Activated CD4-positive, alpha-beta T cell treated with anti-CD3 and anti-CD28 coated beads for 36 hours (primary cell): ENCODE results near the gene ITPK1. TPM values are rescaled to one million over a fixed set of nuclear protein-coding genes. Genes with fewer than 3 reads are reported as not detected.
A peak's percentile ranks its signal among the peaks of the same experiment; 100 is the strongest.

Experiments used
- ATAC-seq: fragments of 200-7000 bp; cut with Tn5 transposase; one replicate; pipeline ENCODE4 v1.10.0; 2021; ENCODE audit warnings: mild to moderate bottlenecking, moderate library complexity
- CTCF ChIA-PET: fragments of 350-600 bp; sonication (Branson Sonifier 250); formaldehyde crosslinking; loops from one replicate; lab custom pipeline; 2021; ENCODE audit warnings: antibody characterized with exemption; lab: Charles Lee
- POLR2A ChIA-PET: fragments of 350-600 bp; sonication (Branson Sonifier 250); formaldehyde crosslinking; loops from one replicate; lab custom pipeline; 2021; ENCODE audit warnings: antibody characterized with exemption, inconsistent platforms; lab: Charles Lee
- DNase-seq: peaks from one replicate; pipeline ENCODE4 v3.0.0-alpha.2; 2020
- H3K27ac Mint-ChIP-seq: one replicate; pipeline ENCODE4 v1.8.0; 2021; ENCODE audit warnings: mixed read lengths
- H3K27me3 Mint-ChIP-seq: one replicate; pipeline ENCODE4 v1.8.0; 2021; ENCODE audit warnings: mixed read lengths
- H3K36me3 Mint-ChIP-seq: one replicate; pipeline ENCODE4 v1.8.0; 2021; ENCODE audit warnings: low read depth, mixed read lengths
- H3K4me1 Mint-ChIP-seq: one replicate; pipeline ENCODE4 v1.8.0; 2021; ENCODE audit warnings: mixed read lengths
- H3K4me3 Mint-ChIP-seq: one replicate; pipeline ENCODE4 v1.8.0; 2021; ENCODE audit warnings: mild to moderate bottlenecking, moderate library complexity, mixed read lengths
- H3K9me3 Mint-ChIP-seq: one replicate; pipeline ENCODE4 v1.8.0; 2021; ENCODE audit warnings: low read depth, mixed read lengths
- intact Hi-C, 2 experiments: fragments of 100-400 bp; cut with DNase I in 1 of 2; cut with micrococcal nuclease in 1 of 2; formaldehyde crosslinking; loops; one replicate each; pipeline versions ENCODE4 v1.14.2 to v1.15.1; 2022 to 2024; cut with DNase I, micrococcal nuclease
- total RNA-seq, 2 experiments: library from RNA; stranded (reverse); gene quantifications; one replicate each; pipeline ENCODE4 v1.2.3, GENCODE V29; 2021

The ITPK1 gene
- total RNA-seq, 2 experiments from 2014 or later: 31.0 to 35.5 TPM

DNA sequence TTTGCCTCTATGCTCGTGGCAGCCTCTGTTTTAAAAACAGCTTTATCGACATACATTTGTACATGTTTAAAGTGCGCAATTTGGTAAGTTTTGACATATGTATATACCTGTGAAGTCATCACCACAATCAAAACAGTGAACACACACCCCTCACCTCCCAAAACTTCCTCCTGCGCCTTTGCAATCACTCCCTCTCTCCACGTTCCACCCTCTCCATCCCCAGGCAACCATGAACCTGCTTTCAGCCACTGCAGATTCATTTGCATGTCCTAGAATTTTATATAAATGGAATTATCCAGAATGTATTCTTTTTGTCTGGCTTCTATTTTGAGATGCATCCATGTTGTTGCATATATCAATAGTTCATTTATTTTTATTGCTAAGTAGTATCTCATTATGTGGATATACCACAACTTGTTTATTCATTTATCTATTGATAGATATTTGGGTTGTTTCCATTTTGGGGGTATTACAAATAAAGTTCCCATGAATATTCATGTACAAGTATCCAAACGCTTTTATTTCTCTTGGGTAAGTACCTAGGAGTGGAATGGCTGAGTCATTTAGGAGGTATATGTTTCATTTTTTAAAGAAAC is 208.3 kb downstream of the ITPK1 start:
- no peak overlapping the region for H3K4me3 Mint-ChIP-seq
- H3K27me3 Mint-ChIP-seq: peaks cover 11% of the 10 kb centered on the region
- H3K4me1 Mint-ChIP-seq: peaks cover 14% of the 10 kb centered on the region
- no peaks in the 10 kb centered on the region for H3K9me3 Mint-ChIP-seq
- DNase-seq (no peak), ATAC-seq (no peak)
- ChIA-PET CTCF (no interaction called here), POLR2A (no interaction called here)
- H3K27ac Mint-ChIP-seq: no peak overlapping the region
- intact Hi-C loops: no loop called here
- no peaks in the 10 kb centered on the region for H3K36me3 Mint-ChIP-seq

DNA sequence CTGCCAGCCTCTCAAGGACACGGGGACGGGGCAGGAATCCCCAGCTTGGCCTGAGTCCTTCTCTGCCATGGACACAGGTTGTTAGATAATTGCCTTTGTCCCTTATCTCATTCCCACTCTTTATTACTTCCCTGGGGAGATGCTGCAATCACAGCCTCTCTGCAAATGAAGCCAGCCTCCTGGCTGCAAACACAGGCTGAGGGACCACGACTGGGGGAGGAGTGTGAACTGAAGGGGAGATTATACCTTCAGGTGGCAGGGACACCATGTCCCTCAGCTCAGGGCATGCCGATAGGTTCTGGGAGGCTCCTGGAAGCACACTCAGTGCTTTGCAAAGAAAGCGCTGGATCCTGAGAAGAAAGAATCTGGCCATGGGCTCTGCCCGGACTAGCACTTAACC is 208.9 kb downstream of the ITPK1 start:
- POLR2A ChIA-PET: no interaction called here
- DNase-seq: no peak
- Mint-ChIP-seq H3K9me3 (no peaks in the 10 kb centered on the region), H3K36me3 (no peaks in the 10 kb centered on the region), H3K4me3 (no peak overlapping the region), H3K27me3 (peaks cover 15% of the 10 kb centered on the region), H3K4me1 (peaks cover 15% of the 10 kb centered on the region), H3K27ac (no peak overlapping the region)
- intact Hi-C loops: no loop called here
- no peak for ATAC-seq
- CTCF ChIA-PET: no interaction called here

DNA sequence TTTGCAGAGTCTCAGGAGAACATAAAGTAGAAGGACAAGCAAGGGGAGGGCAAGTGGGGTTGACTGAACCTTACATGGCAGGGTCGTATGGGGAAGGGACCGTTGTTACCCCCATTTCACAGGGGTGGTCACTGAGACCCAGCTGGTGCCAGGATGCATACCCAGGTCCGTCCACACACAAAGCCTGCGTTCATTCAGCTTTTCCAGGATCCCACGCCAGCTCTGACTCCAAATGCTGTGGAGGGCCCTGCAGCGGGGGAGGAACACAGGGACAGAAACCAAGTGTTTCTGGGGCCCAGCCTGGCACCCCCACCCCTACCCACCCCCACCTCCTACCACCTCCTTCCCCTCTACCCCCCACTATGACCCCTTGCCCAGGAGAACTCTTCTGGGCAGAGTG is 209.3 kb downstream of the ITPK1 start:
- ATAC-seq (no peak), DNase-seq (no peak)
- CTCF ChIA-PET: no interaction called here
- H3K36me3 Mint-ChIP-seq: no peaks in the 10 kb centered on the region
- H3K4me3 Mint-ChIP-seq: no peak overlapping the region
- POLR2A ChIA-PET: no interaction called here
- intact Hi-C loops: no loop called here
- no peak overlapping the region for H3K27ac Mint-ChIP-seq
- peaks cover 15% of the 10 kb centered on the region for H3K4me1 Mint-ChIP-seq
- no peaks in the 10 kb centered on the region for H3K9me3 Mint-ChIP-seq
- H3K27me3 Mint-ChIP-seq: peaks cover 15% of the 10 kb centered on the region

DNA sequence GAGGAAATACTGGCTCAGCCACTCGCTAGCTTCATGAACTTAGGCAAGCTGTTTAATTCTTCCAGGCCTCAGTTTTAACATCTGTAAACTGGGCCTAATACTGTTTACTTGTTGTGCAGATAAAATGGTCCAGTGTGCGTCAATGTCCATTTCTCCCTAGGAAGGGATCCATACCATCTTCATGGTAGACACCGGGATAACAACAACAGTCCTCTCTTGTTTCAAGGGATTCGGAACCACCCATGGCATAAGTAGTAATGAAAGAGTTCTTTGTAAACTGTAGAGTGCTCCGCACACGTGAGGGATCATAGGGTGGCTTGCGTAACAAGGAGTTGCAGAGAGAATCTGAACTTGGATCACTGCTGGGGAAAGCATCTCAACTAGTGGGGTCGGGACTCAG is 210.1 kb downstream of the ITPK1 start:
- intact Hi-C loops: no loop called here
- Mint-ChIP-seq H3K27me3 (peaks cover 15% of the 10 kb centered on the region), H3K4me3 (no peak overlapping the region), H3K9me3 (no peaks in the 10 kb centered on the region), H3K27ac (no peak overlapping the region), H3K36me3 (no peaks in the 10 kb centered on the region), H3K4me1 (peaks cover 15% of the 10 kb centered on the region)
- POLR2A ChIA-PET: no interaction called here
- ATAC-seq: no peak
- no peak for DNase-seq
- CTCF ChIA-PET: no interaction called here

DNA sequence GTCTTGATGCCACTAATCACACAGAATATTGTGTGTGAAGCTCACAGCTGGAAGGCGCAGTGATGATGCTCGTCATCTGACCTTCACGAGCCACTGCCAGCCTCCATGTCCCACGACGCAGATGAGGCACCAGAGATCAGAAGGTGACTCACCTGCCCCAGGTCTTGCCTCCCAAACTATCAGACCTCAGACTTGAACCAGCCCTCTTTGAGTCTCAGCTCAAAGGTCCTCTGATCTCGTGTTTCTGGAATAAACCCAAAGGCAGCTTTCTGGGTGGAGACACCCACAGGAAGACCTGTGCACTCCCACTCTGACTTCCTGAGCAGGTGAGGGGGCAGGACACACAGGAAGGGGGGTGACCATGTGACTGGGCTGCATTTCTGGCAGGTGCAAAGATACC is 212.4 kb downstream of the ITPK1 start:
- H3K4me3 Mint-ChIP-seq: no peak overlapping the region
- ATAC-seq (peak; percentile 80), DNase-seq (peak; percentile 39)
- intact Hi-C loops: no loop called here
- H3K36me3 Mint-ChIP-seq: no peaks in the 10 kb centered on the region
- ChIA-PET POLR2A (no interaction called here), CTCF (interaction anchor here (0.7 kb wide), 2 partner anchors 12 to 31 kb away, joined by 4 read pairs; no protein-coding TSS in a partner anchor)
- H3K4me1 Mint-ChIP-seq: peaks cover 19% of the 10 kb centered on the region
- peaks cover 10% of the 10 kb centered on the region for H3K27me3 Mint-ChIP-seq
- no peak overlapping the region for H3K27ac Mint-ChIP-seq
- peaks cover 5% of the 10 kb centered on the region for H3K9me3 Mint-ChIP-seq

DNA sequence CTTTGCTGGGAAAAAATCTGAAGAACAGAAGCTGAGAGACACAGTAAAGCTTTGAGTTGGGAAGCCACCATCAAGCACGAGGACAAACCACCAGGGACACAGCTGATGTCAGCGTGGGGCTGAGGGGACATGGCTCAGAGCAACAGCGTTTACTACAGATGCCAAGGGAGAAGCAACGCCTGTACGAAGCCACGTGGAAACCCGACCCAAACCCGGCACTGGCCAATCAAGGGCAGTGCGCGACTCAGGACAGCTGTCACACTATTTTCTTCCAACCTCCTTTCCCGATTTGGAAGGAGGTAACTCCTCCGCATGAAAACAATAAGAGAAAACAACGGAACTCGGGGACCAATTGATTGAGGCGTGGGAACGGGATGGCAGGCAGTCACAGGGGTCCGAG is 213.0 kb downstream of the ITPK1 start:
- peaks cover 5% of the 10 kb centered on the region for H3K9me3 Mint-ChIP-seq
- no peak for DNase-seq
- H3K27ac Mint-ChIP-seq: no peak overlapping the region
- no peak overlapping the region for H3K4me3 Mint-ChIP-seq
- ChIA-PET CTCF (interaction anchor here (0.7 kb wide), 1 partner anchor 32 kb away, joined by 4 read pairs; no protein-coding TSS in a partner anchor), POLR2A (no interaction called here)
- no peak for ATAC-seq
- intact Hi-C loops: no loop called here
- H3K27me3 Mint-ChIP-seq: peaks cover 10% of the 10 kb centered on the region
- no peaks in the 10 kb centered on the region for H3K36me3 Mint-ChIP-seq
- peaks cover 26% of the 10 kb centered on the region for H3K4me1 Mint-ChIP-seq

DNA sequence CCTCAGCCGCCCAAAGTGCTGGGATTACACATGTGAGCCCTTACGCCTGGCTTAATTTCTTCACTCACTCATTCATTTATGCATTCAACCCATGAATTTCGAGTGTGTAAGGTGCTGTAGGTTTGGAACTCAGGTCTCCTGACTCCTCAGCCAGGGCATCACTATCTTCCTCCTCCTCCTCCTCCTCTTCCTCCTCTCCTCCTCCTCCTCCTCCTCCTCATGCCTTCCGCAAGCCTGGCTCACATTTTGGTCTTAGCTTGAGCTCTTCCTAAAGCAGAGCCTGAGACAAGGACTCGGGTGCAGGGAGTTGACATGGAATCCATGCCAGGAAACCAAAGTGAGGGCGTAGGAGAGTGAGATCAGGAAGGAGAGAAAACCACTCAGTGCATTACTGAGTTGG is 213.5 kb downstream of the ITPK1 start:
- peaks cover 5% of the 10 kb centered on the region for H3K9me3 Mint-ChIP-seq
- ChIA-PET CTCF (no interaction called here), POLR2A (no interaction called here)
- no peak overlapping the region for H3K4me3 Mint-ChIP-seq
- peaks cover 11% of the 10 kb centered on the region for H3K27me3 Mint-ChIP-seq
- intact Hi-C loops: no loop called here
- H3K36me3 Mint-ChIP-seq: no peaks in the 10 kb centered on the region
- ATAC-seq (no peak), DNase-seq (no peak)
- H3K27ac Mint-ChIP-seq: no peak overlapping the region
- peaks cover 26% of the 10 kb centered on the region for H3K4me1 Mint-ChIP-seq

DNA sequence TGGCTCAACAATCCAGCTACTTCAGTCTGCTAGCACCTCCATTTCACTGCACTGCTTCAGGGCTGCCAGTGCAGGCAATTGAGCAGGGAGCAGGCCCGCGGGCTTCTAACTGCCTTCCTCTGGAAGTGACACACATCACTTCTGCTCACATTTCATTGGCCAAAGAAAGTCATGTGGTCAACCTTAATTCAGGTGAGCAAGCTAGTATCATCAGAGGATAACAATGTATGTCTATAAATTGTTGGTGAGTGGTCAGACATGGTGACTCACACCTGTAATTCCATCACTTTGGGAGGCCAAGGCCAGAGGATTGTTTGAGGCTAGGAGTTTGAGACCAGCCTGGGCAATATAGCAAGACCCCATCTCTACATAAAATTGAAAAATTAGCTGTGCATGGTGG is 215.1 kb downstream of the ITPK1 start:
- peaks cover 5% of the 10 kb centered on the region for H3K9me3 Mint-ChIP-seq
- DNase-seq: no peak
- ChIA-PET CTCF (interaction anchor here (0.5 kb wide), 1 partner anchor 586 kb away, joined by 3 read pairs; no protein-coding TSS in a partner anchor), POLR2A (no interaction called here)
- intact Hi-C loops: no loop called here
- peaks cover 26% of the 10 kb centered on the region for H3K4me1 Mint-ChIP-seq
- H3K27me3 Mint-ChIP-seq: peaks cover 22% of the 10 kb centered on the region
- H3K4me3 Mint-ChIP-seq: no peak overlapping the region
- no peak for ATAC-seq
- H3K36me3 Mint-ChIP-seq: no peaks in the 10 kb centered on the region
- no peak overlapping the region for H3K27ac Mint-ChIP-seq

DNA sequence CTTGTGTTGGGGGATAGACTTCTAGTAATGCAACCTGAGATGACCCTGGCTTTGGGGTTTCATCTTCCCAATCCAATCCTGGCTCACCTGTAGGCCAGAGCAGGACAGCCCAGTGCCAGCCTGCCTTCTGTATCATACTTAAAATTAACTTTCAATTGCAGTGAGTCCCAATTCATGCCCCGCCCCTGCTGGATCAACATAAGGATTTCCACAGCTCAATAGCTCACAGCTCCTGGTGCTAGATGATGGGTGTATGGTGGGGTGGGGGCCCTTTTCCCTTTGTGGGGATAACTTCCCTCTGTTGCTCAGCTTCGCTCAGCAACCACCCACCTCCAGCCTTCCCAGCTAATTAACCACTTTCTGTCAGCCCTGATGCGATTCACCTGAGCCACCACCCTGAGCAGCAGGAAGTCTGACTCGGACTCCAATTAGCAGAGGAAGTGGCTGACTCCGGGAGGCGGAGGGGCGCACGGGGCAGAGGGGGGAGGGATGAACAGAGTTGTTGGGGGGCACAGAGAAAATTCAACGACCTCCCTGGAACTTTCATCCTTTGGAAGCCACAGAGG is 217.1 kb downstream of the ITPK1 start:
- DNase-seq: peak; percentile 14
- no peaks in the 10 kb centered on the region for H3K36me3 Mint-ChIP-seq
- ATAC-seq: no peak
- ChIA-PET CTCF (no interaction called here), POLR2A (no interaction called here)
- H3K27ac Mint-ChIP-seq: no peak overlapping the region
- intact Hi-C loops: no loop called here
- H3K4me3 Mint-ChIP-seq: no peak overlapping the region
- H3K27me3 Mint-ChIP-seq: peaks cover 25% of the 10 kb centered on the region
- H3K4me1 Mint-ChIP-seq: peaks cover 24% of the 10 kb centered on the region
- H3K9me3 Mint-ChIP-seq: peaks cover 10% of the 10 kb centered on the region

DNA sequence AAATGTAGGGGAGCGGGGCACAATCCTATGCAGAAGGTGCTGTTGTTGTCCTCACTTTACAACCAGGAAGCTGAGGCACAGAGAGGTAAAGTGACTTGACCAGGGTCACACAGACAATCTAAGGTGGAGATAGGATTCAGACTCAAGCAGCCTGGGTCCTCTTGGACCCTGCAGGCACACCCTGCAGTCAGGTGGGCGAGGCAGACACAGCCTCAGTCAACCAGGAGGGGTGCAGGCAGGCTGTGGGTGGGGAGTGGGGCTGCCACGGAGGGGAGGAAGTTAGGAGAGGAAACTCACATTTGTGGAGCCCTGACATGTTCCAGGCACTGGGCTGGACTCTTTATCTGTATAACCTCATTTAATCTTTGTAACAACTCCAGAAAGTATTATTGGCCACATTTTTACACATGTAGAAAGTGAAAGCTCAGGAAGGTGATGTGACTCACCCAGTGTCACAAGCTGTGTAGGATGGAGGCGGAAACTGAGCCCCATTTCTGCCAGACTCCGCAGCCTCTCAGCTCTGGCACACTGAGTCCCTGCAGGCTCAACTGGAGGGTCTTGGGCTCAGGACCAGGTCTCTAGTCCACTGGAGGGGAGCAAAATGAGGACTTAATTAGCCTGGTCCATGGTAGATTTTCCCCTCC is 217.7 kb downstream of the ITPK1 start:
- intact Hi-C loops: no loop called here
- peak; percentile 71 for DNase-seq
- H3K4me3 Mint-ChIP-seq: no peak overlapping the region
- POLR2A ChIA-PET: no interaction called here
- ATAC-seq: peak; percentile 95
- H3K9me3 Mint-ChIP-seq: peaks cover 11% of the 10 kb centered on the region
- H3K36me3 Mint-ChIP-seq: no peaks in the 10 kb centered on the region
- peaks cover 25% of the 10 kb centered on the region for H3K27me3 Mint-ChIP-seq
- CTCF ChIA-PET: interaction anchor here (0.6 kb wide), 1 partner anchor 48 kb away, joined by 3 read pairs; no protein-coding TSS in a partner anchor
- peaks cover 19% of the 10 kb centered on the region for H3K4me1 Mint-ChIP-seq
- peak overlapping the region; percentile 64 for H3K27ac Mint-ChIP-seq

DNA sequence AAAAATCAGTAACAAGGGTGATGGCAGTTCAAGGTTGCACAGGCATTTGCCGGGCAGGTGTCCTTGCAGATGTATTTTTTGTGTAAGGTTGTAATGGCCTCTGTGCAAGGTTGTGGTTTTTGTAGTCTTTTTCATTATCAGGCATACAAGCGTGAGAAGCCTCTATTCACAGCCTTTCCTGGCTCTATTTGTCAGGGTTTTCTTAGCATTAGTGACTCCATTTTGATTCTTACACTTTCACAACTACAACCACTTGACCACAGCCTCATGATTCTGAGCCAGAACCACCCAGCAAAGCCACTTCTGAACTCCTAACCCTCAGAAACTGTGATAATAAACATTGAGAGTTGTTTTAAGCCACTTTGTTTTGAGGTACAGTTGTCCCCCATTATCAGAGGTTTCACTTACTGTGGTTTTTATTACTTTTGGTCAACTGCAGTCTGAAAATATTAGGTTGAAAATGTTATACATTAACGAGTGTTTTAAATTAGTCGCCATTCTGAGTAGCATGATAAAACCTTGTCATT is 220.3 kb downstream of the ITPK1 start:
- ATAC-seq: no peak
- ChIA-PET CTCF (no interaction called here), POLR2A (no interaction called here)
- Mint-ChIP-seq H3K27me3 (peaks cover 17% of the 10 kb centered on the region), H3K9me3 (peaks cover 14% of the 10 kb centered on the region), H3K4me1 (peaks cover 20% of the 10 kb centered on the region), H3K27ac (no peak overlapping the region), H3K4me3 (no peak overlapping the region), H3K36me3 (no peaks in the 10 kb centered on the region)
- intact Hi-C loops: no loop called here
- no peak for DNase-seq

DNA sequence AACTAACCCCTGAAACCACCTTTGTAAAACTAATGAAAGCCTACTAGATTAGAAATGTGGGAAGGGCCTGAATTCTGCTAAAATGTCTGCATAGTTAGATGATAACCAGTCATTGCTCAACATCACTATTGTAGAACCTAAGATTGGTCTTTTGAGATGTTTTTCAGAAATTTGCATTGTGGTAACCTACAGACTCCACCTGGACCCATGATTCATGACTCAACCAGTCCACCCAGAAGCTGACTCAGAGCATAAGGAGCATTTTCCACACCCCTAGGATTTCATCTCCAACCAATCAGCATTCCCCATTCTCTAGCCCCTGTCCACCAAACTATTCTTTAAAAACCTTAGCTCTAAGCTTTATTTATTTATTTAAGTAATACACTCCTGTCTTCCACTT is 223.1 kb downstream of the ITPK1 start:
- ATAC-seq (peak; percentile 71), DNase-seq (no peak)
- peaks cover 25% of the 10 kb centered on the region for H3K27me3 Mint-ChIP-seq
- peaks cover 9% of the 10 kb centered on the region for H3K9me3 Mint-ChIP-seq
- H3K27ac Mint-ChIP-seq: no peak overlapping the region
- no peak overlapping the region for H3K4me3 Mint-ChIP-seq
- no peaks in the 10 kb centered on the region for H3K36me3 Mint-ChIP-seq
- ChIA-PET CTCF (interaction anchor here (0.6 to 1.2 kb wide), 2 partner anchors 353 to 1430 kb away, joined by 3 read pairs; no protein-coding TSS in a partner anchor), POLR2A (no interaction called here)
- intact Hi-C loops: no loop called here
- H3K4me1 Mint-ChIP-seq: peaks cover 9% of the 10 kb centered on the region
